Fibroblast of villous mesenchyme (primary cell): ENCODE results near the gene APPL2. TPM values are rescaled to one million over a fixed set of nuclear protein-coding genes. Genes with fewer than 3 reads are reported as not detected.

ENCODE experiments used
- DNase-seq: peaks from one replicate; pipeline ENCODE4 v3.0.0-alpha.2; 2010; ENCODE audit warnings: low read depth
- H3K4me3 ChIP-seq: 2 replicates; pipeline ENCODE4 v1.5.1; 2011; ENCODE audit warnings: low read depth, mild to moderate bottlenecking, low read length
- total RNA-seq: library from RNA; depleted of rRNA; stranded (reverse); fragments of >200 nt; gene quantifications from 2 replicates; pipeline ENCODE4 v1.2.3, GENCODE V29; 2012
- TF ChIP-seq, protein P1 (sequence below): IDR thresholded peaks from 2 replicates; pipeline ENCODE4 v1.5.1; 2012; ENCODE audit warnings: low read depth, mild to moderate bottlenecking, low read length; ENCODE audit not compliant: insufficient read depth

APPL2 gene
- total RNA-seq, 1 donor, result 60.9 TPM

DNA sequence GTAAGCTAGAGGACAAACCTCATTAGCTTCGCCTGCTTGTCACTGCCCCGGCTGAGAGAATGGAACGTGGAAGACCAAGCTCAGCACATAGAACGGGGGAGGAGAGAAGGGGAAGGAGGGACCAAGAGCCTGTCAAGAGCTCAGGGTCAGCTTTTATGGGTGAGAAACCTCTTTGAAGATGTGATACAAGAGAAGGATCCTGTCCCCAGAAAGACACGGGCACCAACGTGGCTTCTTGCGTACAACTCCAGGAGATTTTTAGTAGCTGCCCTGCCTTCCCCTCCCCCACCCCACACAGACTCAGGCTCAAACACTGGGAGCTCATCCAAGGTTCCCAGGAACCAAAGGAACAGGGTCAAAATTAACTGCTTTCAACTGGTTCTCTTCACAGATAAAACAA, 34.7 kb downstream of the APPL2 start:
- peak; percentile 31 for DNase-seq
- no peak overlapping the region for H3K4me3 ChIP-seq
- TF ChIP-seq, protein P1, sequence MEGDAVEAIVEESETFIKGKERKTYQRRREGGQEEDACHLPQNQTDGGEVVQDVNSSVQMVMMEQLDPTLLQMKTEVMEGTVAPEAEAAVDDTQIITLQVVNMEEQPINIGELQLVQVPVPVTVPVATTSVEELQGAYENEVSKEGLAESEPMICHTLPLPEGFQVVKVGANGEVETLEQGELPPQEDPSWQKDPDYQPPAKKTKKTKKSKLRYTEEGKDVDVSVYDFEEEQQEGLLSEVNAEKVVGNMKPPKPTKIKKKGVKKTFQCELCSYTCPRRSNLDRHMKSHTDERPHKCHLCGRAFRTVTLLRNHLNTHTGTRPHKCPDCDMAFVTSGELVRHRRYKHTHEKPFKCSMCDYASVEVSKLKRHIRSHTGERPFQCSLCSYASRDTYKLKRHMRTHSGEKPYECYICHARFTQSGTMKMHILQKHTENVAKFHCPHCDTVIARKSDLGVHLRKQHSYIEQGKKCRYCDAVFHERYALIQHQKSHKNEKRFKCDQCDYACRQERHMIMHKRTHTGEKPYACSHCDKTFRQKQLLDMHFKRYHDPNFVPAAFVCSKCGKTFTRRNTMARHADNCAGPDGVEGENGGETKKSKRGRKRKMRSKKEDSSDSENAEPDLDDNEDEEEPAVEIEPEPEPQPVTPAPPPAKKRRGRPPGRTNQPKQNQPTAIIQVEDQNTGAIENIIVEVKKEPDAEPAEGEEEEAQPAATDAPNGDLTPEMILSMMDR, result no peak

DNA sequence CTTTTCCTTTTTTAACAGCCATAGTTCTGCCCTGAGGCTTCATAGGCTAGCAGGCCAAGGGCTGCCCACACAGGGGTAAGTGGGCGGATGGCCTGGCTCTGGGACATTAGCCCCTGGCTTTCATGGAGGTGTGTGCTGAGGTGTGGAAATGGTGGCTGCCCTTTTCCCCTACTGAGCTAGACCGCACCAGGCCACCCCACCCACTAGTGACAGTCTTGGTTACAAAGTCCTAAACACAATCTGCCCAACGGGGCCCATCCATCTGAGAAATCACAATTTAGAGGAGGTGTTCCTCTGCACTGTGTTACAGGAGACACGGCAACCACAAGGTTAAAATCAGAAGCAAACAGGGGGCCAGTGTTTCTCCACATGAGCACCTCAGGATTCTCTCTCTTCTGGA, 35.6 kb downstream of the APPL2 start:
- TF ChIP-seq, protein P1, result no peak
- no peak overlapping the region for H3K4me3 ChIP-seq
- no peak for DNase-seq

DNA sequence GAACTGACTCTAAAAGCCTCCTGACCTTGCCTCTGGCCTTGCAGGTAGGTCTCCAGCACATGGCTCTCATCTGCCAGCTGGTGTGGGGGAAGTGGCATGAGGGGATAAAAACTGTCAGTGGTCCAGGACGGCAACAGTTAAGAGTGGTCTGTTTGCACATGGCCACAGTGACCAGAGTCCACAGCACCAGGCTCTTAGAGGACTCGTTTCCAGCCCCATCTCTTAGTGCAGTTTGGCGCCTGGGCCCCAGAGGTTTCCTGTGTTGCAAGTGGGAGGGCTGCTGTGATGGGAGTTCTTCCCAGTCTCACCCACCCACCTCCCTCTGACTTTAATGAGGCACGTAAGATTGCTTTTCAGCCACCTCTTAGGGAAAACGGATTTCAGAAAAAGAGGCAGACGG, 37.0 kb downstream of the APPL2 start:
- H3K4me3 ChIP-seq, result no peak overlapping the region
- DNase-seq, result no peak
- TF ChIP-seq, protein P1, result no peak

DNA sequence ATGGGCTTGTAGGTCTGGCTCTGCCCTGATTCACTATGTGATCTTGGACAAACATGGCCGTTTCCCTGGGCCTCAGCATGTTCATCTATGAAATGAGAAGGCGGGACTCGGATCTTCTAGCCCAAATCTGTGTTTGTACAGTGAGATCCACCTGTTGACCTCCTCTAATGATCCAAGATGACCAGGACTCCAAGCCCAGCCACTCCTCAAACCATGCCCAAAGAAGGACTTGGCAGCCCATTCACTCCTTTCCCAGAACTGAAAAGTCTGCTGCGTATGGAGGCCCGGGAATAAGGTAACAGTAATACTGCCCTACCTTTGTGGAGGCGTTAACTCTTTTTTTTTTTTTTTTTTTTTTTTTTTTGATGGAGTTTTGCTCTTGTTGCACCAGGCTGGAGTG, 39.9 kb downstream of the APPL2 start:
- no peak for DNase-seq
- TF ChIP-seq, protein P1, result no peak
- H3K4me3 ChIP-seq, result no peak overlapping the region

DNA sequence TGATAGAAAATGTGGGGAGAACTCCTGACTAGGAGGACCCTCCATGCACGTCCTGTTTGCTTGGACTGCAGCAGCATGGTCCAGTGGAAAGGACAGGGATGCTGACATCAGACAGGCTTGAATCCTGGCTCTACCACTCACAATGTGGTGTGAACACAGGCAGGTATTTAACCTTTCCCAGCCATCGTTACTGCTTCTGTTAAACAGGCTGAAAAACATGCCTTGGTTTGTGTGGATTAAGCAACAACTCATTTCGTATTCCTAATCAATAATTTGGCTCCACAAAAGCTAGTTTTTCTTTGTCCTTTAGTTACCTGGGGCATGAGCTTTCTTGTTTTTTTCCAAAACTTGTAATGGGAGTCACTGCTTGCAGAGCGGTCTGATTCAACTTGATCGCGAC, 41.0 kb downstream of the APPL2 start:
- TF ChIP-seq, protein P1, result no peak
- H3K4me3 ChIP-seq, result no peak overlapping the region
- no peak for DNase-seq

DNA sequence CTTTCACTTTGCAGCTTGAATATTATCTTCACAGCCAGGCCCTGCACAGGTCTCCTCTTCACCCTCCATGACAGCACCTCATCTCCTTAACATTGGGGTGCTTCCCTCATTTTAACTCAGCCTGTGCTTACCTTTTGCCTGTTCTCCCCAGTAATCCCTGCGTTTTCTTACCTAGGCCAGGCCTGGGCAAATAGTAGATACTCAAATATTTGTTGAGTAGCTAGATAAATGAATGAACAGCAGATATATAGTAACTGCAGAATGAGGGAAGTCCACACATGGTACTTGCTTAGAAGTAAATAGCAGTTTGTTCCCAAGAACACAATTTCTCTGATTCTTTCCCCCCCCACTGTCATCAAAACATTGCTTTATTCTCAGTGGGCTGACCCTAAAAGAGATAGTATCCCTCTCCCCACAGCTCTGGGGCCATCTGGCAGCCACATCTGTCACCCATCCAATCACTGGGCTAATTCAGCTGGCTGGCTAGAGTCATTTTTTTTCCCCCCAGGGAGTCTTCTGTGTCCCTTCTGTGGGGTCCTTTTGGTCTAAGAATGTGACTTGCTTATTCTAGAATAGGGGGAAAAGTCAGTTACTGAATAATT, 43.2 kb downstream of the APPL2 start:
- no peak overlapping the region for H3K4me3 ChIP-seq
- no peak for DNase-seq
- TF ChIP-seq, protein P1, result no peak

DNA sequence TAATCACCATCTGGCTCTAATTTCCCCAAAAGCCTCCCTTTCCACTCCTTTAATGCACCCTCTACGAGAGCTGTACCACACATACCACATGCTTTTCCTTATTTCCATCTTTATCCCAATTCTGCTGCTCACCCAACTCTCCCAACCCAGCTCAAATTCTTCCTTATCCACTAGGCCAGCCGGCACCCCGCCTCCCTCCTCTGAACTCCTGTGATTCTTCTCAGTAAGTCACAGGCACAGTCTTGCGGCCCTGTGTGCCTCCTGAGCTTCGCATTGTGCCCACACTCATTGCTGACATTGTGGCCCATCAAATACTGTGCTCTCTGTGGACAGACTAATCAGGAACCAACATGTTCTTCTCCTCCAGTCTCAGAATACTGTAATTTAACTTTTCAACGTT, 45.4 kb downstream of the APPL2 start:
- no peak for DNase-seq
- H3K4me3 ChIP-seq, result no peak overlapping the region
- TF ChIP-seq, protein P1, result no peak
